Activated CD4-positive, alpha-beta T cell treated with anti-CD3 and anti-CD28 coated beads, Interleukin-2, amount 10 ng/mL, durations not matched to agents 24 days and 14 days (primary cell): ENCODE measurements around the gene NLRC3. TPM values are rescaled to one million over a fixed set of nuclear protein-coding genes. Genes with fewer than 3 reads are reported as not detected.

Source experiments
- DNase-seq: peaks from one replicate; pipeline ENCODE4 v3.0.0; 2022
- H3K27ac Mint-ChIP-seq: one replicate; pipeline ENCODE4 v1.8.0; 2022; ENCODE audit warnings: mild to moderate bottlenecking, mixed read lengths
- H3K27me3 Mint-ChIP-seq: one replicate; pipeline ENCODE4 v1.8.0; 2022; ENCODE audit warnings: mixed read lengths
- H3K36me3 Mint-ChIP-seq: one replicate; pipeline ENCODE4 v1.8.0; 2022; ENCODE audit warnings: low read depth, mild to moderate bottlenecking, mixed read lengths
- H3K4me1 Mint-ChIP-seq: one replicate; pipeline ENCODE4 v1.8.0; 2021; ENCODE audit warnings: mixed read lengths
- H3K4me3 Mint-ChIP-seq: one replicate; pipeline ENCODE4 v1.8.0; 2022; ENCODE audit warnings: mild to moderate bottlenecking, moderate library complexity, mixed read lengths
- H3K9me3 Mint-ChIP-seq: one replicate; pipeline ENCODE4 v1.8.0; 2021; ENCODE audit warnings: mixed read lengths
- intact Hi-C: fragments of 100-400 bp; cut with micrococcal nuclease; formaldehyde crosslinking; loops from one replicate; pipeline ENCODE4 v1.15.1; 2023
- total RNA-seq: library from RNA; stranded (reverse); gene quantifications from 2 replicates; pipeline ENCODE4 v1.2.3, GENCODE V29; 2022

NLRC3 gene
- total RNA-seq, 1 donor from 2014 or later, result 22.1 TPM

DNA sequence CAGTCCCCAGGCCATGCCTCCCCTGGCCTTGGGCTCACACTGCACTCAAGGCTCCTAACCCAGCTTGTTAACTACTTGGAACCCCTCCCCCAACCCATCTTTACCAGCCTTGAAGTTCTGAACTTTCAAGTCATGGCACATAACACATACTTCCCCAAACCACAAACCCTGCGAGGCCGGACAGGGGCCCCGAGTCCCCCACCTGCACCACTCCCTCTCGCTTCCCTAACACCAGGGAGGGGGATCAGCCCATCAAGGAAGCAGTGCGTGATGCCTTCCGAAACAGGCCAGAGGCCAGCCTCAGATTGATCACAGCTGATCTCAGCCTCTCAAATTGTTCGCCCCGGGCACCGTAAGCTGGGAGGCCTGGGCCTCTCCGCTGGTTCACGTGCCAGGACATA lies 3.0 kb upstream of the NLRC3 start:
- Mint-ChIP-seq H3K27me3 (no peaks in the 10 kb centered on the region), H3K4me1 (peaks cover 33% of the 10 kb centered on the region), H3K27ac (peak overlapping the region; percentile 65), H3K4me3 (peak overlapping the region; percentile 15), H3K36me3 (peaks cover 12% of the 10 kb centered on the region), H3K9me3 (no peaks in the 10 kb centered on the region)
- no peak for DNase-seq
- intact Hi-C loops, result no loop called here

DNA sequence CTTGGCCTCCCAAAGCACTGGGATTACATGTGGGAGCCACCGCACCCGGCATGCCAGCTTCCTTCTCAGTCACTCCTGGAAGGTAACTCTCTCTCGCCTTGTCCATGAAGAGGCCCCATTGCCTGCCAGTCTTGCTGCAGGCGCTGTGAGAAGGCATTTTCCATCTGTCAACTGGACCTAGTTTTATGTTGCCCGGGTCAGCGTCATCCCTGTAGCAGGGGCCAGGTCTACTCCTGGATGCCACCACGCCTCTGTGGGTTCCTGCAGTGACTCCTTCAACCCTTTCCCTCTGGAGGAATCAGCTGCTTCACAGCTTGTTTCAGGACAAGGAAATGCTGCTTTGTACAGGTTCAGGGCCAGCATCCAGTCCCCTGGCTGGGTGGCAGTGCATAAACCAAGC lies 2.6 kb upstream of the NLRC3 start:
- peaks cover 34% of the 10 kb centered on the region for H3K4me1 Mint-ChIP-seq
- H3K36me3 Mint-ChIP-seq, result peaks cover 12% of the 10 kb centered on the region
- DNase-seq, result no peak
- no peaks in the 10 kb centered on the region for H3K27me3 Mint-ChIP-seq
- H3K9me3 Mint-ChIP-seq, result no peaks in the 10 kb centered on the region
- intact Hi-C loops, result loop anchor here (2.0 to 5.0 kb wide), 2 partner anchors 31 to 77 kb away; partner anchors contain the start of genes CLUAP1 and SLX4
- peak overlapping the region; percentile 71 for H3K27ac Mint-ChIP-seq
- peak overlapping the region; percentile 55 for H3K4me3 Mint-ChIP-seq

DNA sequence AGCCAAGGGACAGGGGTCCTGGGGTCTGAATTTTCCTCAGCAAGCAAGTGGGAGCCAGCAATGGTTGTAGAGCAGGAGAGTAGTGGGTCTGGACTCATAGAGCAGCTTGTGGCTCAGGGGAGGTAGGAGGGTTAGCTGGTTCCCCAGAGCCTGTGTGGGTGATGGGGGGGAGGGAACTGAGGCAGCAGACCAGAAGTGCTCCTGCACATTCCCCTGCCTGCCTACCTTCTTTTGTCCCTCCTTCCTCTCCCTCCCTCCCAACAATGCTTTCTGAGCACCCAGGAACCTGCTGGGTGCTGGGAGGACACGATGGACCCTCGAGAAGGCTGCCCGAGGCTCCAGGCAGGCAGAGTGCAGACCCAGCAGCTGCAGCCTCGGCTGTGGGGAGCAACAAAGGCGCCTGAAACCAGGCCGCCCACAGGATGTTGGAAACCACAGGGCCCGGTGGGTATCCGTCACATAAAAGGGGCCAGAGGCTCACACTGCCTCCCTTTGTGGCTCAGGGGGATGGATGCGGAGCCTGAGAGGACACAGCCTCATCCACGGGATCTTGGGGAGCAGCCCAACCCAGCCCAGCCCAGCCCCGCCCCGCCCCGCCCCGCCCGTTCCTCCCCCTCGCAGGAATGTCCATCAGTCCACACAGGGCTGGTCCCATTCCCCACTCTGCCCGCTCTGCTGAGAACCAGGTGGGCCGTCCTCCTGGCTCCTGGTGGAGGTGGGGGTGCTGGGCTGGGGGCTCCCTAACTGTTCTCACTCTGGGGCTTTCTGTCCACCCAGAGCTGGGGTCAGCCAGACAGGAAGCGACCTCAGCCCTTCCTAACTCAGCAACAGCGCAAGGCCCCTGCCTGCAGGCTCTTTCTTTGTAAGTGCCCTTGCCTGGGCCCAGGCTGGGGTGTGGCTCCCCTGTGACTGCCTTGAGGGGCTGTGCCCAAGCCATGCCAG lies 1.7 kb upstream of the NLRC3 start:
- Mint-ChIP-seq H3K4me3 (peak overlapping the region; percentile 98), H3K9me3 (no peaks in the 10 kb centered on the region), H3K27me3 (no peaks in the 10 kb centered on the region), H3K27ac (peak overlapping the region; percentile 96), H3K36me3 (peaks cover 10% of the 10 kb centered on the region), H3K4me1 (peaks cover 36% of the 10 kb centered on the region)
- intact Hi-C loops, result loop anchor here (2.0 to 5.0 kb wide), 2 partner anchors 32 to 77 kb away; partner anchors contain the start of genes CLUAP1 and SLX4
- peak; percentile 91 for DNase-seq

DNA sequence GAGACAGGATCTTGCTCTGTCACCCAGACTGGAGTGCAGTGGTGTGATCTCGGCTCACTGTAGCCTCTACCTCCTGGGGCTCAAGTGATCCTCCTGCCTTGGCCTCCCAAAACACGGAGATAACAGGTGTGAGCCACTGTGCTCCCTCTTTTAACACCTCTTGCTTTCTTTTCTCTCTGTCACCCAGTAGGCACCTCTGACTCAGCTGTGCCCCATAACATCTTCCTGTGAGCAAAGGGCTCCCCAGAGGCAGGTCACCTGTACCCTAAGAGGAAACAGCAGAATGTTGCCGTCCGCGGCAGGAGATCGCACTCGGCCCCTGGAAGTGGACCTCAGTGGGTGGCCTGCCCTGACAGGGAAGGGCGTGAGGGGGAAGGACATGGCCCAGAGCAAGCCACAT lies 918 bp upstream of the NLRC3 start:
- peaks cover 40% of the 10 kb centered on the region for H3K4me1 Mint-ChIP-seq
- intact Hi-C loops, result loop anchor here (2.0 to 5.0 kb wide), 2 partner anchors 33 to 76 kb away; partner anchors contain the start of genes CLUAP1 and SLX4
- peak overlapping the region; percentile 98 for H3K4me3 Mint-ChIP-seq
- H3K27me3 Mint-ChIP-seq, result no peaks in the 10 kb centered on the region
- peak overlapping the region; percentile 96 for H3K27ac Mint-ChIP-seq
- no peaks in the 10 kb centered on the region for H3K9me3 Mint-ChIP-seq
- peak; percentile 79 for DNase-seq
- H3K36me3 Mint-ChIP-seq, result peaks cover 12% of the 10 kb centered on the region

DNA sequence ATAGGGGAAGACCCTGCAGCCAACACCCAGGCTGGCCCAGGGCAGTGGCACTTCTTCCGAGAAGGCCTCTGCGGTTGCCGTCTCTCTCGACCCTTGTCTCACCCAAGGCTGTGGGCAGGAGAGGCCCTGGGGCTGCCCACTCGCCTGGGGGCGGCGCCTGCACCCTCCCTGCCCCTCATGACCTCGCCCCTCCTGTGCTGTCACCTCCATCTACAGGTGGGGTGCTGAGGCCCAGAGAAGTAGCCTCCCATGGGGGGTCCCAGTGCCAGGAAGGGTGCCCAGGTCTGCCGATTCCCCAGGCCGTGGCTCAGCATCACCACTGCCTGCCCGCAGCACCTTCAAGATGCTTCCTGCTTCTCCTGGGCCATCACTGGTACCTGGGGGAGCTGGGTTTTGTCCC lies 992 bp downstream of the NLRC3 start:
- H3K4me1 Mint-ChIP-seq, result peaks cover 47% of the 10 kb centered on the region
- intact Hi-C loops, result loop anchor here (5.0 kb wide), 1 partner anchor 74 kb away; the partner anchor contains the start of gene CLUAP1
- H3K4me3 Mint-ChIP-seq, result peak overlapping the region; percentile 98
- H3K9me3 Mint-ChIP-seq, result peaks cover 4% of the 10 kb centered on the region
- H3K27ac Mint-ChIP-seq, result peak overlapping the region; percentile 96
- H3K36me3 Mint-ChIP-seq, result peaks cover 24% of the 10 kb centered on the region
- H3K27me3 Mint-ChIP-seq, result no peaks in the 10 kb centered on the region
- peak; percentile 72 for DNase-seq

DNA sequence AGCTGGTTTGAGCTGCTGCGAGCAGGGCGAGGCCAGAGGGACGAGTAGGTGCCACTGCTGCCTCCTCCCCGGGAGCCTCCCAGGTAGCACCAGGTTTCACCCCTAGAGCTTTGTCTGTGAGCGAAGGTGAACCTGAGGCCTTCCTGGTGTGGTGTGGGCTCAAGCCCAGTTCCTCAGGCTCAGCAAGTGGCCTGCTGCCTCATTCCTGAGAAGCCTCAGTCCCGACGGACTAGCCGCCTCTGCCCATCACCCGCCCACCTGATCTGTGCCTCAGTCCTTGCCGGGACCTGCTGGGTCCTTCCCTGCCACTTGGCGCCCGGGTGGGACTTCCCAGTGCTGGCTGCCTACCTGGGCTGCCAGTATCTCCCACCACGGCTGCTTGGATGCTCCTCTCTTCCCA lies 1.7 kb downstream of the NLRC3 start:
- no peak for DNase-seq
- peaks cover 47% of the 10 kb centered on the region for H3K4me1 Mint-ChIP-seq
- intact Hi-C loops, result loop anchor here (5.0 kb wide), 1 partner anchor 73 kb away; the partner anchor contains the start of gene CLUAP1
- peaks cover 5% of the 10 kb centered on the region for H3K9me3 Mint-ChIP-seq
- peak overlapping the region; percentile 96 for H3K27ac Mint-ChIP-seq
- no peaks in the 10 kb centered on the region for H3K27me3 Mint-ChIP-seq
- H3K36me3 Mint-ChIP-seq, result peaks cover 31% of the 10 kb centered on the region
- peak overlapping the region; percentile 98 for H3K4me3 Mint-ChIP-seq

DNA sequence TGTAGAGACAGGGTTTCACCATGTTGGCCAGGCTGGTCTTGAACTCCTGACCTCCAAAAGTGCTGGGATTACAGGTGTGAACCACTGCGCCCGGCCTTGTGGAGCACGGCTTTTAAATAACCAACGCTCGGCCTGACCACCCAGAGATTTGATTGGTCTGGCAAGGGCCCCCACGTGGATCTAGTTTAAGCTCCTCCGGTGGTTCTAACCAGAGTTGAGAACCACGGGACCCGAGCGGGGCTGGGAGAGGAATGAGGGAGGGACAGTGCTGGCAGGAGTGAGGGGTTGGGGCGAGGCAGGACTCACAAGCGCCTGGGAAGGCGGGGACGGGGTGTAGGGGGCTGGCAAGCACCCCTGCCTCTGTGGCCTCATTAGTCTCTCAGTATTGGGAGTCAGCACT lies 3.0 kb downstream of the NLRC3 start:
- Mint-ChIP-seq H3K4me3 (no peak overlapping the region), H3K4me1 (peaks cover 39% of the 10 kb centered on the region), H3K36me3 (peaks cover 42% of the 10 kb centered on the region), H3K27me3 (no peaks in the 10 kb centered on the region), H3K27ac (no peak overlapping the region), H3K9me3 (peaks cover 10% of the 10 kb centered on the region)
- DNase-seq, result no peak
- intact Hi-C loops, result no loop called here

DNA sequence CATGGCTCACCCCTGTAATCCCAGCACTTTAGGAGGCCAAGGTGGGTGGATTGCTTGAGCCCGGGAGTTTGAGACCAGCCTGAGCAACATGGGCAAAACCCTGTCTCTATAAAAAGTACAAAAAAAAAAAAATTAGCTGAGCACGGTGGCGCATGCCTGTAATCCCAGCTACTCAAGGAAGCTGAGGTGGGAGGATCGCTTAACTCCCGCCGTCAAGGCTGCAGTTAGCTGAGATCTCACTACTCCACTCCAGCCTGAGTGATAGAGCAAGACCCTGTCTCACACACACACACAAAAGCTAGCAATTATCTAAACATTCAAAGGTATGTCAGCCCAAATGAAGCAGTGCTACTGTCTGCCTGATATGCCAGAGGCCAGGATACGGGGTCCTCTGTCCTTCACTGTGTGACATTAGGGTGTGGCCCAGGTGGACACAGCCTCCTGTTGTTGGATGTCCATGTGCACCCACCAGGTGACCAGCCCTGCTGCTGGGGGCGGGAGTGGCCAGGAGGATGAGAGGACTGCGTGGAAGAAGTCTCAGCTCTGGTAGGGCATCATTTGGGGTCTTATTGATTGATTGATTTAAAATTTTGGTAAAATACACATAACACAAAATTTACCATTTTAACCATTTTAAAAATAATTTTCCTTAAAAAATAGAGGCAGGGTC lies 3.9 kb downstream of the NLRC3 start:
- DNase-seq, result no peak
- H3K4me3 Mint-ChIP-seq, result no peak overlapping the region
- H3K27ac Mint-ChIP-seq, result no peak overlapping the region
- intact Hi-C loops, result no loop called here
- peaks cover 10% of the 10 kb centered on the region for H3K9me3 Mint-ChIP-seq
- peaks cover 45% of the 10 kb centered on the region for H3K36me3 Mint-ChIP-seq
- H3K27me3 Mint-ChIP-seq, result no peaks in the 10 kb centered on the region
- H3K4me1 Mint-ChIP-seq, result peaks cover 32% of the 10 kb centered on the region

DNA sequence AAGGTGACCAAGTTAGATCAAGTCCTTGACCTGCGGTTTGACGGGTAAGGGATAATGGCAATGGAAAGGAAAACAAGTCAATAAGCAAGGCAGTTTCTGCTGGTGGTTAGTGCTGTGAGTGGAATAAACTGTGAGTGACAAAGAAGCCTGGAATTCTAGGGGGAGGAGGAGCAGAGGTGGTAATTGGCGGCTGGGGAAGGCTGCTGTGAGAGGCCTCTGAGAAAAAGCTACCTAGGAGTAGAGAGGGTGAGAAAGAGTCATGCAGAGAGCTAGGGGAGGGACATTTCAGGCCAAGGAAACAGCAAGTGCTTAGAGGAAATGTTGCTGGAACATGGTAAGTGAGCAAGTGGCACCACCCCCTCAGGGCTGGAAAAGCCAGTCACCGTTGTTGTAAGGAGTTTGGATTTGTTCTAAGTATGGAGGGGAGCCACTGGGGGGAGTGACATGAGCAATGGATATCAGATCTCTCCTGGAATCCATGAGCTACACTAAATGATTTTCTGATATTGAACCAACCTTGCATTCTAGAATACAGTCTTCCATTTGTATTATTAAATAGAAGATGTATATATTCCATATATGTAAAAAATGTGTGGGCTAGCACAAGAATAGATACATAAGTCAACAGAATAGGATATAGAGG lies 6.7 kb downstream of the NLRC3 start:
- Mint-ChIP-seq H3K4me1 (peaks cover 17% of the 10 kb centered on the region), H3K36me3 (peaks cover 47% of the 10 kb centered on the region), H3K27me3 (no peaks in the 10 kb centered on the region), H3K4me3 (no peak overlapping the region), H3K9me3 (peaks cover 10% of the 10 kb centered on the region), H3K27ac (no peak overlapping the region)
- DNase-seq, result no peak
- intact Hi-C loops, result no loop called here

DNA sequence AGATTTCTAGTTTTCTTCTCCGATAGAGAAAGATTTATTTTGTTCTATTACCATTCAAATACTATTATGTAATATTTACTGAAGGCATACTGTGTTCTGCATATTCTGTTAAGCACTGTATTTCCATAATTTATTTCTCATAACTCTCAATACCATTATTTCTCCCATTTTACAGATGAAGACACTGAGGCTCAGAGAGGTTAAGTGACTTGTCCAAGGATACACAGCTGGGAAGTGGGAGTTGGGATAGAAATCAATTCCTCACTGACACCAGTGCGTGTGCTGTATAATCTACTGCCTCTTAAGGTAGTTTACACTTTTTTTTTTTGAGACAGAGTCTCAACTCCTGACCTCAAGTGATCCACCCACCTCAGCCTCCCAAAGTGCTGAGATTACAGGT lies 7.4 kb downstream of the NLRC3 start:
- intact Hi-C loops, result no loop called here
- peaks cover 10% of the 10 kb centered on the region for H3K9me3 Mint-ChIP-seq
- no peak overlapping the region for H3K27ac Mint-ChIP-seq
- H3K4me1 Mint-ChIP-seq, result peaks cover 16% of the 10 kb centered on the region
- DNase-seq, result no peak
- H3K4me3 Mint-ChIP-seq, result no peak overlapping the region
- H3K27me3 Mint-ChIP-seq, result no peaks in the 10 kb centered on the region
- peaks cover 53% of the 10 kb centered on the region for H3K36me3 Mint-ChIP-seq

DNA sequence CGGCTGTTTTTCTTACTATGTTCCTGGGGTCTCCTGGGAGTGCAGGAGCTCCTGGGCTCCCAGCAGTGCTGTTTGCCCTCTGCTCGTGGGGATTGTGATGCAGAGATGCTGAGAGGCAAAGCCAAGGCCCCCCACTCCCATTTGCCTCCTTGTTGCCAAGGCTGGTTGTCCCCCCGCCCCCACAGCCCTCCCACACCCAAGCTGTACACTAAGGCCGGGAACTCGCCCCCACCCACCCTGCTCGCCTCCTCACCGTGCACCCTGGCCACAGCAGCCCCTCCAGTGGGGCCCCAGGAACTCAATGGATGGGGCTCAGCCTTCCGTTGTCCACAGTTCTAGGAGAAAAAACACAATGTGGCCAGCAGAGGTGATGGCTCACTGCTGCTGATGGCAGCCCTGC lies 10.2 kb downstream of the NLRC3 start:
- Mint-ChIP-seq H3K9me3 (peaks cover 8% of the 10 kb centered on the region), H3K4me3 (no peak overlapping the region), H3K27ac (no peak overlapping the region), H3K27me3 (no peaks in the 10 kb centered on the region), H3K4me1 (peaks cover 3% of the 10 kb centered on the region), H3K36me3 (peaks cover 49% of the 10 kb centered on the region)
- intact Hi-C loops, result no loop called here
- DNase-seq, result no peak

DNA sequence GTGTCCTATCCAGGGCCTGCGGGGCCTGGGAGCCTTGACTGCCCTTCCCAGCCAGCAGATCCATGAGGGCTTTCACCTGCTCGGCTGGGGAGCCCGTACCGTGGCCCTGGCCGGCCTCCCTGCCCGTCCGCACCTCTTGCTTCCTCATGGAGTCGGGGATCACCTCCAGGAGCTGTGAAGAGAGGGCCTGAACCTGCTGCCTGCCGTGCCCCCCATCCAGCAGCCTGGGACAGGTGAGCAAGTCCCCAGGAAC lies 12.4 kb downstream of the NLRC3 start:
- no peak overlapping the region for H3K27ac Mint-ChIP-seq
- intact Hi-C loops, result no loop called here
- no peaks in the 10 kb centered on the region for H3K4me1 Mint-ChIP-seq
- no peaks in the 10 kb centered on the region for H3K9me3 Mint-ChIP-seq
- no peak overlapping the region for H3K4me3 Mint-ChIP-seq
- H3K27me3 Mint-ChIP-seq, result no peaks in the 10 kb centered on the region
- H3K36me3 Mint-ChIP-seq, result peaks cover 44% of the 10 kb centered on the region
- DNase-seq, result no peak

DNA sequence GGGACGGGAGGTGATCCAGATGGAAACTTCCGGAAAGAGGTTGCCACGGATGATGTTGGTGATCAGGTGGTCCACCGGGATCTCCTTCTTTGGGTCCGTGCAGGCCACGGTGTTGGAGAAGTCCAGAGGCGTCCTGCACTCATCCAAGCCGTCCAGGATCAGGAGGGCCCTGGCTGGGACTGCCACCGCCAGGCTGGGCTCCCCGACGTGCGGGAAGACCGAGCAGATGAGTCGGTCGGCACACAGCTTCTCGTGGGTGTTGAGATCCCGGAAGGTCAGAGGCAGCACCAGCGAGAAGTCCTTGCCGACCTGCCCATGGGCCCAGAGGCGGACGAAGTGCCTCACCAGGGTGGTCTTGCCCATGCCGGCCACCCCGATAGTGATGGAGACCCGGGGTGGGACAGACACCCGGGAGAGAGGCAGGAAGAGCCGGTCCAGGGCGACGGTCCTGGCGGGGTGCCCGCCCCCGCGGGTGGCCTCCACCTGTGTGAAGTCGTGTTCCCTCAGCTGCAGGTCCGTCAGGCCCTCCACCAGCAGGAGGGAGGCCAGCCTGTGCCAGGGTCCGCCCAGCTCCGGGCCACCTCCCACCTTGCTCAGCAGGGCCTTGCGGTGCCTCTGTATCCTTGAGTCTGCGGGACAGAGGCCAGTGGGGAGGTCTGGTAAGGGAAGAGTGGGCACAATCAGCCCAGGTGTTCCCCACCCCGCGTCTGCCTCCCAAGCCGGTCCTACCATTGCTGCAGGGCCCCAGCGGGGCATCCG lies 12.9 kb downstream of the NLRC3 start:
- Mint-ChIP-seq H3K4me3 (no peak overlapping the region), H3K36me3 (peaks cover 43% of the 10 kb centered on the region), H3K27ac (no peak overlapping the region), H3K9me3 (no peaks in the 10 kb centered on the region), H3K27me3 (no peaks in the 10 kb centered on the region), H3K4me1 (no peaks in the 10 kb centered on the region)
- no peak for DNase-seq
- intact Hi-C loops, result no loop called here
